Measurements from ENCODE around the gene USP12. TPM values are rescaled to one million over a fixed set of nuclear protein-coding genes. Genes with fewer than 3 reads are reported as not detected.

The USP12 gene
- total RNA-seq, 4 donors from 2014 or later: 16.9 to 26.7 (median 22.6) TPM

DNA sequence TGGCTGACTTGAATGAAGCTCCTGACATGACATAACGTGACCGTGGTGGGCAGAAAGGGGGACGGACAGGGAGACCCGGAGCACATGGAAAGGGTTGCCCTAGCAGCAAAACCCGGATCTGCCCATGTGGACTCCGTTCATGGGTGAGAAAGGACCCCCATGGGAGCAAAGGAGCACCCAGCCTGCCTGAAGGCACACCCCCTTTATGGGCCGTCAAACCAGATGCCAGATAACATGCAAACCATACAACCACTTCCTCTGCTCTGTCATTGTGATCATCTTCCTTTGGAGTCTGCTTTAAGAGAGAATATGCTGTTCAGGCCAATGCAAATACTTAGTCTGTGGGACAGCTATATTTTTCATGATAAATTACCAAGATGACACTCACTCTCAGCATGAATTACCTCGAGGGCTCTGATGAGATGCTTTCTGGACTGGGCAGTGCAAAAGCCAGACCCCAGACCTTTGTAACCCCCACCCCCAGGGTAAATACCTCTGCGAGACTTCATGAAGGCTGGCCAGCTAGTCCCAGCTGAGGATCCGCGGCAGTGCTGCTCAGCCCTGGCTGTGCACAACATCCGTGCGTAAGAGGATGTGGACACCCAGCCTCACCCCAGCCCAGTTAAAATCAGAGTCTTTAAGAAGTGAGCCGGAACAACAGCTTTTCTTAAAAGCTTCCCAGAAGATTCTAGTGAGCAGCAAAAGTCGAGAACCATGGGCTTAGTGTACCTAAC, 126.6 kb downstream of the USP12 start:
- no peak overlapping the region for H3K27ac ChIP-seq
- no peak for DNase-seq (ENCODE audit: low spot score in 2 of 2)
- H3K4me3 ChIP-seq: no peak overlapping the region
- no peaks in the 10 kb centered on the region for H3K36me3 ChIP-seq
- no peaks in the 10 kb centered on the region for H3K9me3 ChIP-seq
- peaks cover 0 to 11% (median 3%) of the 10 kb centered on the region in 4 donors for H3K4me1 ChIP-seq
- TF ChIP-seq EP300 (IDR thresholded peaks at IDR 0.05) (no peak), CTCF (IDR thresholded peaks at IDR 0.05) (no peak), POLR2A (IDR thresholded peaks at IDR 0.05) (no peak)
- WGBS, 2 donors: 74 to 84% methylated on average over 15 of the region's 15 CpGs
- H3K27me3 ChIP-seq: no peaks in the 10 kb centered on the region

DNA sequence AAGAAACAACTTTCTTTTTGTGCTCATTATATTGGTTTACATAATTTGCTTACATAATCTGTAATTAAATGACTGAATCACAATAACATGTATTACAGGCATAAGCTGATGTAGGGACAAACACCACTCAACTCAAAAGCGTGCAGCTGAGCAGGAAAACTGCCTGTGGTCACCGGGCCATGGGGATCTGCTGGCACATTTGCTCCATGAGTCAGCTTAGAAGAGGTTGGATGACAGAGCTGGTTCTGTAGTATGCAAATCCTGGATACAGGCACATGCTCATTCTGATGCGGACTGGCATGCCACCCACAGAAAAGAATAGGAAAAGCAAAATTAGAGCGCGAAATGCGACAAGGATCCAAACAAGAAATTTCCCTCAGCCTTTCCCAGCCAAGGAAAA, 128.6 kb downstream of the USP12 start:
- no peak overlapping the region for H3K4me3 ChIP-seq
- TF ChIP-seq POLR2A (IDR thresholded peaks at IDR 0.05) (no peak), CTCF (IDR thresholded peaks at IDR 0.05) (no peak)
- no peaks in the 10 kb centered on the region for H3K27me3 ChIP-seq
- H3K27ac ChIP-seq: peak overlapping the region in 2 of 4 donors; percentile 26 to 46
- H3K36me3 ChIP-seq: no peaks in the 10 kb centered on the region
- DNase-seq (ENCODE audit: low spot score in 2 of 2): peak in 1 of 2 donors; percentile 41
- WGBS, 2 donors: 20 to 21% methylated on average over 6 of the region's 6 CpGs
- peaks cover 0 to 13% (median 3%) of the 10 kb centered on the region in 4 donors for H3K4me1 ChIP-seq
- H3K9me3 ChIP-seq: no peaks in the 10 kb centered on the region

DNA sequence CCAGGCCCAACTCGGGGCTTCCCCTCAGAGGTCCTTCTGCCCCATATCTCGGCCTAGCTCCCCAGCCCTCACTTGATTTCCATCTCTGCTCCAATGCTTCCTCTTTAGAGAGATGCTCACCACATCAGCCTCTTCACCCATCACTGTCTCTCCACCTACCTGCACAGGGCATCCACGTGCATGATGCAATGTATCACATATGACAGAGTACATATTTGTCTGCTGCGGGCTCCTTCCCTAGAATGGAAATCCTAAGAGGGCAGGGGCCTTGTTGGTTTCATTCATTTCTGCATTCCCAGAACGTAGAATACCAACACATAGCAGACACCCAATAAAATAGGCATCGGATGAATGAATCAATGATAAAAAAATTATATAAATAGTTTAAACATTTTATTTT, 130.3 kb downstream of the USP12 start:
- Histone ChIP-seq H3K9me3 (no peaks in the 10 kb centered on the region), H3K4me3 (no peak overlapping the region), H3K27ac (no peak overlapping the region), H3K27me3 (no peaks in the 10 kb centered on the region), H3K36me3 (no peaks in the 10 kb centered on the region), H3K4me1 (peaks cover 0 to 26% (median 4%) of the 10 kb centered on the region in 4 donors)
- WGBS, 2 donors: 93 to 95% methylated on average over 6 of the region's 6 CpGs
- DNase-seq (ENCODE audit: low spot score in 2 of 2): no peak
- TF ChIP-seq CTCF (IDR thresholded peaks at IDR 0.05): no peak
- no peak for TF ChIP-seq EP300 (IDR thresholded peaks at IDR 0.05)
- TF ChIP-seq POLR2A (IDR thresholded peaks at IDR 0.05): no peak

DNA sequence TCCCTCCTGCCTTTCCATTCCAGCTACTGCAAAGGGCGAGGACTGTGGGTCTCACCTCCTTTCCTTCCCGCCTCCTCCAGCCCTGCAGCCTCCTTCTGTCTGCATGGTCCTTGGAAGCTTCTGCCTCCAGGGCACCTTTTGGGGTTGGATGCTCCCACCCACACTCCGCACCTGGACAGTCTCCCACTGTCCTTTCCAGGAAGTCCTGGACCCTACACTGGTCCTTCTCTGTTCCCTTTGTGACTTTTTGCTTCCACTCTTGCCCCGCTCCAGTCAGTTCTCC, 130.8 kb downstream of the USP12 start:
- no peak for DNase-seq (ENCODE audit: low spot score in 2 of 2)

More for the DNA sequence above, 130.8 kb downstream of the USP12 start:
- H3K27ac ChIP-seq: no peak overlapping the region
- no peak for TF ChIP-seq CTCF (IDR thresholded peaks at IDR 0.05)
- no peak for TF ChIP-seq EP300 (IDR thresholded peaks at IDR 0.05)
- TF ChIP-seq POLR2A (IDR thresholded peaks at IDR 0.05): no peak
- no peaks in the 10 kb centered on the region for H3K36me3 ChIP-seq
- no peaks in the 10 kb centered on the region for H3K27me3 ChIP-seq
- 97 to 98% methylated on average over 4 of the region's 4 CpGs for WGBS, 2 donors
- no peak overlapping the region for H3K4me3 ChIP-seq
- no peaks in the 10 kb centered on the region for H3K9me3 ChIP-seq
- H3K4me1 ChIP-seq: peaks cover 0 to 31% (median 7%) of the 10 kb centered on the region in 4 donors

Measured in tibial nerve (tissue), 4 donors.